ENCODE data around the gene INPP5J. TPM values are rescaled to one million over a fixed set of nuclear protein-coding genes. Genes with fewer than 3 reads are reported as not detected.
A peak's percentile ranks its signal among the peaks of the same experiment; 100 is the strongest.

Gene INPP5J
- total and polyA plus RNA-seq, 2 of the 13 experiments (the other 11 are each of a cell fraction or from before 2014, with no cell fraction given): 0.24 to 1.1 TPM

GRCh38 chr22:31107894-31108218, 14.9 kb upstream of the INPP5J start:
- no peaks in the 10 kb centered on the region for H3K36me3 ChIP-seq (replicated peaks in 1 of 2; ENCODE audit: control insufficient read depth in 1 of 2, insufficient read depth in 2 of 2, low read length in 2 of 2)
- no TSS peak for BruUV-seq (replicated peaks)
- 19% methylated on average over 5 of the region's 5 CpGs for WGBS (ENCODE audit: low lambda C conversion rate)
- H3K4me1 ChIP-seq (ENCODE audit: insufficient read depth, low read length): peaks cover 22% of the 10 kb centered on the region
- peak overlapping the region; percentile 20 for H2AFZ ChIP-seq (ENCODE audit: low read length)
- H3K4me3 ChIP-seq (replicated peaks in 1 of 3; ENCODE audit: insufficient read depth in 1 of 3, low read depth in 2 of 3, low read length in 3 of 3): peak overlapping the region; percentile 39 to 64 (median 44); a peak in 5 of 6 replicates
- no peaks in the 10 kb centered on the region for H4K20me1 ChIP-seq (ENCODE audit: insufficient read depth, low read length)
- H3K79me2 ChIP-seq (ENCODE audit: insufficient read depth, low read length): no peaks in the 10 kb centered on the region
- H3K27me3 ChIP-seq (ENCODE audit: control insufficient read depth in 1 of 2, insufficient read depth in 2 of 2, low read length in 2 of 2): no peaks in the 10 kb centered on the region
- H3K27ac ChIP-seq (ENCODE audit: extremely low read length, insufficient read depth, low read length): no peak overlapping the region
- in situ Hi-C loops (cut with HindIII; ENCODE audit: extremely low pct_ligation_motif_present, low pct_unique_long_range_greater_than_20kb) (no loop called here), intact Hi-C loops (cut with micrococcal nuclease; ENCODE audit: unreplicated experiment) (loop anchor here (1.0 kb wide), 1 partner anchor 41 kb away; no protein-coding TSS in a partner anchor)
- CTCF ChIA-PET (ENCODE audit: low intra/inter-chr PET ratio, low total read pairs): interaction anchor here (1.5 to 1.6 kb wide), 2 partner anchors 41 to 123 kb away, joined by 6 to 17 read pairs; no protein-coding TSS in a partner anchor
- FAIRE-seq: no peak
- DNase-seq (ENCODE audit: low spot score): no peak
- POLR2A ChIA-PET: interaction anchor here (1.0 to 1.5 kb wide), 11 partner anchors 8 to 139 kb away, joined by 3 to 7 read pairs (median 4); partner anchors contain the start of genes PLA2G3, SMTN and TUG1
- H3K9me3 ChIP-seq (ENCODE audit: low read length): no peaks in the 10 kb centered on the region
- peak; percentile 31 for ATAC-seq
- peak overlapping the region; percentile 88 for H3K4me2 ChIP-seq (ENCODE audit: low read depth, low read length)
- TF ChIP-seq FOXA3 (CRISPR knock-in tag; IDR thresholded peaks at IDR 0.05) (no peak), ZNF501 (CRISPR knock-in tag; IDR thresholded peaks at IDR 0.05) (0 out of 2 replicates have a peak, but pooled peaks have one; percentile 2), NR2C2 (CRISPR knock-in tag; IDR thresholded peaks at IDR 0.05; ENCODE audit: borderline replicate concordance) (no peak), ZNF33B (CRISPR knock-in tag; IDR thresholded peaks at IDR 0.05) (no peak), HMGXB3 (CRISPR knock-in tag; IDR thresholded peaks at IDR 0.05; ENCODE audit: borderline replicate concordance) (0 out of 2 replicates have a peak, but pooled peaks have one; percentile 4), IKZF5 (CRISPR knock-in tag; IDR thresholded peaks at IDR 0.05) (0 out of 2 replicates have a peak, but pooled peaks have one; percentile 7), ZNF737 (CRISPR knock-in tag; IDR thresholded peaks at IDR 0.05; ENCODE audit: borderline replicate concordance) (no peak), ZNF329 (CRISPR knock-in tag; IDR thresholded peaks at IDR 0.05; ENCODE audit: low read depth) (no peak), SP4 (CRISPR knock-in tag; IDR thresholded peaks at IDR 0.05) (no peak), HIVEP1 (CRISPR knock-in tag; IDR thresholded peaks at IDR 0.05) (0 out of 2 replicates have a peak, but pooled peaks have one; percentile 5), KDM2A (CRISPR knock-in tag; IDR thresholded peaks at IDR 0.05; ENCODE audit: borderline replicate concordance, low read depth) (peak; percentile 7; the same call in 1 of the 2 replicates)
- H3K9ac ChIP-seq (ENCODE audit: insufficient read depth, low read depth, low read length): peak overlapping the region; percentile 47; the same call in 1 of the 2 replicates
